ENCODE data around the gene CCDC6. TPM values are rescaled to one million over a fixed set of nuclear protein-coding genes. Genes with fewer than 3 reads are reported as not detected.

The CCDC6 gene
- total RNA-seq, 1 experiment from 2014 or later: 37.6 TPM

DNA sequence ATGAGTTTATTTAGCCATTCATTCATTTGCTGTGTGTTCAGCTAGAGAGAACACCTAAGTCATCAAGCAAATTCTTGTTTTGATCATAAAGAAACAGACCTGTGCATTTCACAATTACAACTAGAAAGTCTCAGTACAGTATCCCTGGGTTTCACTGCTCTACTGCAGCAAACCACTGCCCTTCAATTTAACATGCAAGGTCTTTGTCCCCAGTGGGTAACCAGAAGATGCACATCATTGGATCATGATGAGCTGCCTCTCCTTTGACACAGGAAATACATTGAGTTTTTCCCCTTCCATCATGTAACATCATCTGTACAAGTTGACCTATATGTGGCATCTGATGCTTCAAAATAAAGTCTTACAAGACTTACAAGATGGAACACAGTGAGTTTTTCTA, 82.6 kb downstream of the CCDC6 start:
- no peak for ATAC-seq
- H3K9me3 ChIP-seq (ENCODE audit: low read length): no peaks in the 10 kb centered on the region
- no peak overlapping the region for H2AFZ ChIP-seq (ENCODE audit: low read length)
- DNase-seq: no peak
- H3K4me2 ChIP-seq (ENCODE audit: low read length): no peak overlapping the region
- intact Hi-C loops (cut with micrococcal nuclease): no loop called here
- no peak overlapping the region for H3K27ac ChIP-seq (ENCODE audit: low read length)
- no peak for TF ChIP-seq EZH2phosphoT487 (IDR thresholded peaks at IDR 0.05; ENCODE audit: borderline replicate concordance, low read length)
- TF ChIP-seq, protein P1, sequence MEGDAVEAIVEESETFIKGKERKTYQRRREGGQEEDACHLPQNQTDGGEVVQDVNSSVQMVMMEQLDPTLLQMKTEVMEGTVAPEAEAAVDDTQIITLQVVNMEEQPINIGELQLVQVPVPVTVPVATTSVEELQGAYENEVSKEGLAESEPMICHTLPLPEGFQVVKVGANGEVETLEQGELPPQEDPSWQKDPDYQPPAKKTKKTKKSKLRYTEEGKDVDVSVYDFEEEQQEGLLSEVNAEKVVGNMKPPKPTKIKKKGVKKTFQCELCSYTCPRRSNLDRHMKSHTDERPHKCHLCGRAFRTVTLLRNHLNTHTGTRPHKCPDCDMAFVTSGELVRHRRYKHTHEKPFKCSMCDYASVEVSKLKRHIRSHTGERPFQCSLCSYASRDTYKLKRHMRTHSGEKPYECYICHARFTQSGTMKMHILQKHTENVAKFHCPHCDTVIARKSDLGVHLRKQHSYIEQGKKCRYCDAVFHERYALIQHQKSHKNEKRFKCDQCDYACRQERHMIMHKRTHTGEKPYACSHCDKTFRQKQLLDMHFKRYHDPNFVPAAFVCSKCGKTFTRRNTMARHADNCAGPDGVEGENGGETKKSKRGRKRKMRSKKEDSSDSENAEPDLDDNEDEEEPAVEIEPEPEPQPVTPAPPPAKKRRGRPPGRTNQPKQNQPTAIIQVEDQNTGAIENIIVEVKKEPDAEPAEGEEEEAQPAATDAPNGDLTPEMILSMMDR (conservative IDR thresholded peaks at IDR 0.05; ENCODE audit: low read depth, low read length): no peak
- TF ChIP-seq EZH2 (IDR thresholded peaks at IDR 0.05; ENCODE audit: low read length, unreplicated experiment): no peak
- H3K36me3 ChIP-seq (ENCODE audit: low read depth, low read length): peaks cover 5% of the 10 kb centered on the region; the same call in 1 of the 2 replicates
- H3K9ac ChIP-seq (ENCODE audit: low read length): no peak overlapping the region
- H4K20me1 ChIP-seq (ENCODE audit: low read length): no peaks in the 10 kb centered on the region
- CTCF ChIA-PET: interaction anchor here (0.6 kb wide), 1 partner anchor 315 kb away, joined by 3 read pairs; no protein-coding TSS in a partner anchor
- H3K4me1 ChIP-seq (ENCODE audit: insufficient read depth, low read length): no peaks in the 10 kb centered on the region
- H3K9me2 ChIP-seq (replicated peaks; ENCODE audit: low read length): no peaks in the 10 kb centered on the region
- no peaks in the 10 kb centered on the region for H3K27me3 ChIP-seq (ENCODE audit: low read length)
- BruUV-seq (replicated peaks): no TSS peak
- POLR2A ChIA-PET (ENCODE audit: unreplicated experiment): no interaction called here
- H3F3A ChIP-seq (ENCODE audit: low read length, unreplicated experiment): no peaks in the 10 kb centered on the region
- no peak overlapping the region for H3K4me3 ChIP-seq (ENCODE audit: low read length)
- 0 out of 2 replicates have a peak, but pooled peaks cover 8% of the 10 kb centered on the region for H3K79me2 ChIP-seq (ENCODE audit: low read length)

DNA sequence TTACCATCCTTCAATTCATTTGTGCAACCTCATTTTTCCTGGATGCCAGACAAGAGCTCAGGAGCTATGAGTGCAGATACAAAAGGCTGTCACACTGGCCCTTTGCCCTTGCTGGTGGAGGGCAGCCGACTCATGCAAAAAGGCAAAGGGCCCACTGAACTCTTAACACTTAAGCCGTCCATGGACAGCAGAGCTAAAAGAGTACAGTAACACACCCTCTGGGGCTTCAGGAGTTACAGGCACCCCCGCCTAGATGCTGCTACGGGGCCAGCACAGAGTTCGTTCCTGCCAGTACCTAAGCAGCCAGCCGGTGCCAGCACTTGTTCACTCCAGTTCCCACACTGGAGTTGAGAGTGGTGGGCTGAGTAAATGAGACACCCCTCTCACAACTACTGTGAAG, 83.2 kb downstream of the CCDC6 start:
- no peaks in the 10 kb centered on the region for H3K9me2 ChIP-seq (replicated peaks; ENCODE audit: low read length)
- H3K4me1 ChIP-seq (ENCODE audit: insufficient read depth, low read length): no peaks in the 10 kb centered on the region
- H3K36me3 ChIP-seq (ENCODE audit: low read depth, low read length): peaks cover 7% of the 10 kb centered on the region; the same call in 1 of the 2 replicates
- no peak overlapping the region for H2AFZ ChIP-seq (ENCODE audit: low read length)
- ATAC-seq: no peak
- no peak overlapping the region for H3K4me3 ChIP-seq (ENCODE audit: low read length)
- no peak overlapping the region for H3K4me2 ChIP-seq (ENCODE audit: low read length)
- intact Hi-C loops (cut with micrococcal nuclease): no loop called here
- no peaks in the 10 kb centered on the region for H4K20me1 ChIP-seq (ENCODE audit: low read length)
- ChIA-PET CTCF (interaction anchor here (0.6 kb wide), 1 partner anchor 315 kb away, joined by 3 read pairs; no protein-coding TSS in a partner anchor), POLR2A (ENCODE audit: unreplicated experiment) (no interaction called here)
- H3K27me3 ChIP-seq (ENCODE audit: low read length): no peaks in the 10 kb centered on the region
- TF ChIP-seq EZH2phosphoT487 (IDR thresholded peaks at IDR 0.05; ENCODE audit: borderline replicate concordance, low read length): no peak
- TF ChIP-seq, protein P1 (conservative IDR thresholded peaks at IDR 0.05; ENCODE audit: low read depth, low read length): no peak
- no peak for TF ChIP-seq EZH2 (IDR thresholded peaks at IDR 0.05; ENCODE audit: low read length, unreplicated experiment)
- no peaks in the 10 kb centered on the region for H3K9me3 ChIP-seq (ENCODE audit: low read length)
- BruUV-seq (replicated peaks): no TSS peak
- 0 out of 2 replicates have a peak, but pooled peaks cover 8% of the 10 kb centered on the region for H3K79me2 ChIP-seq (ENCODE audit: low read length)
- H3K9ac ChIP-seq (ENCODE audit: low read length): no peak overlapping the region
- no peaks in the 10 kb centered on the region for H3F3A ChIP-seq (ENCODE audit: low read length, unreplicated experiment)
- DNase-seq: no peak
- no peak overlapping the region for H3K27ac ChIP-seq (ENCODE audit: low read length)

DNA sequence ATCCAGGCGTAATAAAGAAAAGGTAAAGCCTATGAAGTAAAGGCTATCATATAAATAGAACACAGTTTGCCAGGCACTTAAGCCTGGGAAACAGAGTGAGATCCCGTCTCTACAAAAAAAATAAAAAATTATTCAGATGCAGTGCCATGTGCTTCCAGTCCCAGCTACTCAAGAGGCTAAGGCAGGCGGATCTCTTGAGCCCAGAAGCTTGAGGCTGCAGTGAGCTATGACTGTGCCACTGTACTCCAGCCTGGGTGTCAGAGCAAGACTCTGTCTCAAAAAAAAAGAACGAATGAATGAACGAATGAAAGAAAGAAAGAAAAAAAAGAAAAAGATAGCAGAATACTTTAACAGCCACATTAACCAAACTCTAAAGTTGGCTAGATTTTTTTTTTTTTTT, 85.9 kb downstream of the CCDC6 start:
- TF ChIP-seq EZH2phosphoT487 (IDR thresholded peaks at IDR 0.05; ENCODE audit: borderline replicate concordance, low read length) (no peak), EZH2 (IDR thresholded peaks at IDR 0.05; ENCODE audit: low read length, unreplicated experiment) (no peak)
- TF ChIP-seq, protein P1 (conservative IDR thresholded peaks at IDR 0.05; ENCODE audit: low read depth, low read length): no peak
- H3K4me2 ChIP-seq (ENCODE audit: low read length): no peak overlapping the region
- ATAC-seq: no peak
- H3K27me3 ChIP-seq (ENCODE audit: low read length): no peaks in the 10 kb centered on the region
- H3K79me2 ChIP-seq (ENCODE audit: low read length): 0 out of 2 replicates have a peak, but pooled peaks cover 5% of the 10 kb centered on the region
- no peak overlapping the region for H2AFZ ChIP-seq (ENCODE audit: low read length)
- no peak overlapping the region for H3K4me3 ChIP-seq (ENCODE audit: low read length)
- intact Hi-C loops (cut with micrococcal nuclease): no loop called here
- no peaks in the 10 kb centered on the region for H3F3A ChIP-seq (ENCODE audit: low read length, unreplicated experiment)
- H3K36me3 ChIP-seq (ENCODE audit: low read depth, low read length): 0 out of 2 replicates have a peak, but pooled peaks cover 5% of the 10 kb centered on the region
- POLR2A ChIA-PET (ENCODE audit: unreplicated experiment): interaction anchor here (0.7 kb wide), 1 partner anchor 1073 kb away, joined by 13 read pairs; no protein-coding TSS in a partner anchor
- H3K9me2 ChIP-seq (replicated peaks; ENCODE audit: low read length): no peaks in the 10 kb centered on the region
- no peaks in the 10 kb centered on the region for H4K20me1 ChIP-seq (ENCODE audit: low read length)
- no peaks in the 10 kb centered on the region for H3K9me3 ChIP-seq (ENCODE audit: low read length)
- CTCF ChIA-PET: no interaction called here
- no peaks in the 10 kb centered on the region for H3K4me1 ChIP-seq (ENCODE audit: insufficient read depth, low read length)
- no peak for DNase-seq
- H3K27ac ChIP-seq (ENCODE audit: low read length): no peak overlapping the region
- BruUV-seq (replicated peaks): no TSS peak
- no peak overlapping the region for H3K9ac ChIP-seq (ENCODE audit: low read length)
